Neural cell (in vitro differentiated cells): ENCODE measurements around the gene NRXN2. TPM values are rescaled to one million over a fixed set of nuclear protein-coding genes. Genes with fewer than 3 reads are reported as not detected.
"Not testable (repeated sequence)": the region's sequence is repeated elsewhere in the genome, so short reads cannot be mapped to it uniquely, and the experiment has no call there.

Source experiments
- H2AFZ ChIP-seq: fragments of 200-600, 300-800 bp; sonication (generic), shearing (Covaris generic); 2 replicates; pipeline ENCODE4 v1.6.0; 2014; ENCODE audit warnings: low read depth, mild to moderate bottlenecking, antibody characterized with exemption, low read length, moderate library complexity
- H3F3A ChIP-seq: fragments of 200-600 bp; shearing (Covaris generic); 2 replicates; pipeline ENCODE4 v1.6.1; 2016; ENCODE audit warnings: mild to moderate bottlenecking, moderate library complexity, mixed read lengths, antibody characterized with exemption, low read length; ENCODE audit not compliant: insufficient read depth, poor library complexity, severe bottlenecking
- H3K27ac ChIP-seq: fragments of 200-600, 300-800 bp; sonication (generic), shearing (Covaris generic); 2 replicates; pipeline ENCODE4 v1.5.1; 2014; ENCODE audit warnings: mild to moderate bottlenecking, low read length, moderate library complexity
- H3K27me3 ChIP-seq: fragments of 300-800, 200-600 bp; sonication (generic), shearing (Covaris generic); 2 replicates; pipeline ENCODE4 v1.6.0; 2014; ENCODE audit warnings: mild to moderate bottlenecking, low read depth, low read length, moderate library complexity; ENCODE audit not compliant: insufficient read depth
- H3K36me3 ChIP-seq: fragments of 300-800, 200-600 bp; sonication (generic), shearing (Covaris generic); 2 replicates; pipeline ENCODE4 v1.5.1; 2014; ENCODE audit warnings: mild to moderate bottlenecking, antibody characterized with exemption, low read length, moderate library complexity; ENCODE audit not compliant: insufficient read depth
- H3K4me2 ChIP-seq: fragments of 300-800, 200-600 bp; sonication (generic), shearing (Covaris generic); 2 replicates; pipeline ENCODE4 v1.6.0; 2014; ENCODE audit warnings: mild to moderate bottlenecking, low read length
- H3K4me3 ChIP-seq: fragments of 300-800, 200-600 bp; sonication (generic), shearing (Covaris generic); 2 replicates; pipeline ENCODE4 v1.5.1; 2014; ENCODE audit warnings: mild to moderate bottlenecking, low read length, moderate library complexity
- H3K79me2 ChIP-seq: fragments of 200-600 bp; shearing (Covaris generic); replicated peaks from 2 replicates; pipeline ENCODE4 v1.6.0; 2014; ENCODE audit warnings: mild to moderate bottlenecking, low read length, moderate library complexity; ENCODE audit not compliant: insufficient read depth
- H3K9ac ChIP-seq: fragments of 300-800, 200-600 bp; sonication (generic), shearing (Covaris generic); 2 replicates; pipeline ENCODE4 v1.6.1; 2016; ENCODE audit warnings: mild to moderate bottlenecking, low read length, mixed read lengths
- H3K9me2 ChIP-seq: fragments of 200-600 bp; shearing (Covaris generic); 2 replicates; pipeline ENCODE4 v1.6.1; 2016; ENCODE audit warnings: mild to moderate bottlenecking, low read length, mixed read lengths; ENCODE audit not compliant: insufficient read depth
- H3K9me3 ChIP-seq: fragments of 200-600, 300-800 bp; sonication (generic), shearing (Covaris generic); 2 replicates; pipeline ENCODE4 v1.6.1; 2016; ENCODE audit warnings: mild to moderate bottlenecking, mixed run types, low read length, moderate library complexity, mixed read lengths
- H4K20me1 ChIP-seq: fragments of 200-600 bp; shearing (Covaris generic); 2 replicates; pipeline ENCODE4 v1.6.1; 2016; ENCODE audit warnings: mild to moderate bottlenecking, mixed run types; ENCODE audit not compliant: insufficient read depth
- CTCF ChIP-seq: fragments of 450-650 bp; IDR thresholded peaks from 2 replicates; pipeline ENCODE4 v1.5.1; 2014; ENCODE audit warnings: antibody characterized with exemption, mild to moderate bottlenecking, moderate library complexity; ENCODE audit not compliant: poor library complexity, severe bottlenecking
- EP300 ChIP-seq: fragments of 450-650 bp; conservative IDR thresholded peaks from 2 replicates; pipeline ENCODE4 v1.6.1; 2014; ENCODE audit warnings: antibody characterized with exemption, mild to moderate bottlenecking, moderate library complexity; ENCODE audit not compliant: poor library complexity, severe bottlenecking
- EZH2 ChIP-seq: fragments of 200-600, 300-800 bp; shearing (Covaris generic), sonication (generic); IDR thresholded peaks from 2 replicates; pipeline ENCODE4 v1.6.1; 2014; ENCODE audit warnings: antibody characterized with exemption, low read length, borderline replicate concordance, mild to moderate bottlenecking; ENCODE audit not compliant: insufficient read depth, poor library complexity, severe bottlenecking
- MXI1 ChIP-seq: fragments of 450-650 bp; conservative IDR thresholded peaks from 2 replicates; pipeline ENCODE4 v1.6.1; 2014; ENCODE audit warnings: antibody characterized with exemption, mild to moderate bottlenecking; ENCODE audit not compliant: poor library complexity, severe bottlenecking
- POLR2AphosphoS5 ChIP-seq: IDR thresholded peaks from 2 replicates; pipeline ENCODE4 v1.6.1; 2012
- RAD21 ChIP-seq: fragments of 450-650 bp; conservative IDR thresholded peaks from 2 replicates; pipeline ENCODE4 v1.6.1; 2014; ENCODE audit warnings: antibody characterized with exemption, mild to moderate bottlenecking, moderate library complexity
- SMC3 ChIP-seq: fragments of 450-650 bp; conservative IDR thresholded peaks from 2 replicates; pipeline ENCODE4 v1.6.1; 2014; ENCODE audit warnings: antibody characterized with exemption, mild to moderate bottlenecking, moderate library complexity; ENCODE audit not compliant: poor library complexity
- TAF1 ChIP-seq: IDR thresholded peaks from 2 replicates; pipeline ENCODE4 v1.6.1; 2012; ENCODE audit warnings: low read depth
- polyA plus RNA-seq: library from polyadenylated mRNA; depleted of rRNA; stranded (reverse); fragments of >200 nt; gene quantifications from 2 replicates; pipeline ENCODE4 v1.2.3, GENCODE V29; 2014
- TF ChIP-seq, protein P1 (sequence below): IDR thresholded peaks from 2 replicates; pipeline ENCODE4 v1.6.1; 2012; ENCODE audit warnings: borderline replicate concordance

The NRXN2 gene
- polyA plus RNA-seq, 1 donor from 2014 or later, result 68.0 TPM

DNA sequence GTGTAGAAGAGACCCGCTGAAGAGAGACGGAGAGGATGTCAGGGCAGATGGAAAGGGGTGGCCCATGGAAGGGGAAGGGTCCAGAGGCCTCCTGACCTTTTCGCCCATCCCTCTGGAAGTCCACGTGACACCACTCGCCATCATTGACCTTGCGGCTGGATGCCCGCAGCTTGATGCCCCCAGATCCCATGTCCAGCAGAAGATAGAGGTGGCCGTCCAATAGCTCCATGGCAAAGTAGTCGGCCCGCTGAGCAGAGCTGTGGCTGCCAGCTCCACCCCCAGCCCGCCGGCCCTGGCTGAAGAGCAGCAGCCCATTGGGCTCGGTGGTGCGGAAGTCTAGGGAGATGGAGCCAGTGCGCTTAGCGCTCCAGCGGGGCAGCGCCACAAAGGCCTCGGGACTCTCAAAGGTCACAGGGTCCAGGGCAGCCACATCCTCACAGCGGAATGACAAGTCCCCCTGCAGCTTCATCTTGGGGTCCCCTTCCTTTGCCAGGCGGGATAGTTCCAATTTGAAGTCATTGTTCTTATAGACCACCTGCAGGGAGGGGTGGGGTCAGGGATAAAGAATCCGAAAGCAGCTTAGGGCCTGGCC lies 55.7 kb downstream of the NRXN2 start:
- TF ChIP-seq RAD21 (no peak), POLR2AphosphoS5 (no peak), EZH2 (no peak), TAF1 (no peak), SMC3 (no peak), MXI1 (no peak), CTCF (no peak), EP300 (no peak)
- TF ChIP-seq, protein P1, sequence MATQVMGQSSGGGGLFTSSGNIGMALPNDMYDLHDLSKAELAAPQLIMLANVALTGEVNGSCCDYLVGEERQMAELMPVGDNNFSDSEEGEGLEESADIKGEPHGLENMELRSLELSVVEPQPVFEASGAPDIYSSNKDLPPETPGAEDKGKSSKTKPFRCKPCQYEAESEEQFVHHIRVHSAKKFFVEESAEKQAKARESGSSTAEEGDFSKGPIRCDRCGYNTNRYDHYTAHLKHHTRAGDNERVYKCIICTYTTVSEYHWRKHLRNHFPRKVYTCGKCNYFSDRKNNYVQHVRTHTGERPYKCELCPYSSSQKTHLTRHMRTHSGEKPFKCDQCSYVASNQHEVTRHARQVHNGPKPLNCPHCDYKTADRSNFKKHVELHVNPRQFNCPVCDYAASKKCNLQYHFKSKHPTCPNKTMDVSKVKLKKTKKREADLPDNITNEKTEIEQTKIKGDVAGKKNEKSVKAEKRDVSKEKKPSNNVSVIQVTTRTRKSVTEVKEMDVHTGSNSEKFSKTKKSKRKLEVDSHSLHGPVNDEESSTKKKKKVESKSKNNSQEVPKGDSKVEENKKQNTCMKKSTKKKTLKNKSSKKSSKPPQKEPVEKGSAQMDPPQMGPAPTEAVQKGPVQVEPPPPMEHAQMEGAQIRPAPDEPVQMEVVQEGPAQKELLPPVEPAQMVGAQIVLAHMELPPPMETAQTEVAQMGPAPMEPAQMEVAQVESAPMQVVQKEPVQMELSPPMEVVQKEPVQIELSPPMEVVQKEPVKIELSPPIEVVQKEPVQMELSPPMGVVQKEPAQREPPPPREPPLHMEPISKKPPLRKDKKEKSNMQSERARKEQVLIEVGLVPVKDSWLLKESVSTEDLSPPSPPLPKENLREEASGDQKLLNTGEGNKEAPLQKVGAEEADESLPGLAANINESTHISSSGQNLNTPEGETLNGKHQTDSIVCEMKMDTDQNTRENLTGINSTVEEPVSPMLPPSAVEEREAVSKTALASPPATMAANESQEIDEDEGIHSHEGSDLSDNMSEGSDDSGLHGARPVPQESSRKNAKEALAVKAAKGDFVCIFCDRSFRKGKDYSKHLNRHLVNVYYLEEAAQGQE, result no peak
- Histone ChIP-seq H3K9me3 (no peaks in the 10 kb centered on the region), H3K36me3 (peaks cover 6% of the 10 kb centered on the region), H3K27ac (no peak overlapping the region), H3K4me2 (no peak overlapping the region), H2AFZ (no peak overlapping the region), H3K9ac (no peak overlapping the region), H3K79me2 (no peaks in the 10 kb centered on the region), H4K20me1 (no peaks in the 10 kb centered on the region), H3K27me3 (no peaks in the 10 kb centered on the region), H3F3A (no peaks in the 10 kb centered on the region), H3K4me3 (no peak overlapping the region), H3K9me2 (no peaks in the 10 kb centered on the region)

DNA sequence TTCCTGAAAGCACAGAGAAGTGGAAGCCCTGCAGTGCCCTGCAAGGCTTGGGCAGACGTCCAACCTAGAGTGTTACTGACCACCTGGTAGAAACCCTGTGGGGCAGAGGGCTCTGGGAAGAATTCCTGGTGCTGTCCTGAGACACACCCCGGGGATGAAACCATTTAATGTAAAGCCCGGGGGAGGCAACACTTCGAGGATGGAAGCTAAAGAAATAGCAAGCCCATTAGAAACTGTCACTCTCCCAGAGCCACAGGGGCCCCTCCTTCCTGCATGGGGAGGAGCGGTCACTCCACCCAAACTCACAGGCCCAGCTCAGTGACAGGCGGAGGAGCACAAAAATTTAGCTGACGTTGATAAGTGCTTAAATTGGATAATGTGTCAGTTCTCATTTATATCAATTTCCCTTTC lies 57.6 kb downstream of the NRXN2 start:
- no peak overlapping the region for H2AFZ ChIP-seq
- no peaks in the 10 kb centered on the region for H3K9me2 ChIP-seq
- no peaks in the 10 kb centered on the region for H3K27me3 ChIP-seq
- no peak overlapping the region for H3K9ac ChIP-seq
- no peak overlapping the region for H3K27ac ChIP-seq
- no peaks in the 10 kb centered on the region for H3K9me3 ChIP-seq
- H3K4me2 ChIP-seq, result no peak overlapping the region
- peaks cover 6% of the 10 kb centered on the region for H3K36me3 ChIP-seq
- no peaks in the 10 kb centered on the region for H3K79me2 ChIP-seq
- no peaks in the 10 kb centered on the region for H3F3A ChIP-seq
- H4K20me1 ChIP-seq, result no peaks in the 10 kb centered on the region
- no peak overlapping the region for H3K4me3 ChIP-seq
- TF ChIP-seq, protein P1, result no peak
- no peak for TF ChIP-seq POLR2AphosphoS5
- TF ChIP-seq TAF1, result no peak
- TF ChIP-seq EZH2, result no peak
- no peak for TF ChIP-seq SMC3
- no peak for TF ChIP-seq MXI1
- TF ChIP-seq CTCF, result no peak
- TF ChIP-seq EP300, result no peak
- TF ChIP-seq RAD21, result no peak

DNA sequence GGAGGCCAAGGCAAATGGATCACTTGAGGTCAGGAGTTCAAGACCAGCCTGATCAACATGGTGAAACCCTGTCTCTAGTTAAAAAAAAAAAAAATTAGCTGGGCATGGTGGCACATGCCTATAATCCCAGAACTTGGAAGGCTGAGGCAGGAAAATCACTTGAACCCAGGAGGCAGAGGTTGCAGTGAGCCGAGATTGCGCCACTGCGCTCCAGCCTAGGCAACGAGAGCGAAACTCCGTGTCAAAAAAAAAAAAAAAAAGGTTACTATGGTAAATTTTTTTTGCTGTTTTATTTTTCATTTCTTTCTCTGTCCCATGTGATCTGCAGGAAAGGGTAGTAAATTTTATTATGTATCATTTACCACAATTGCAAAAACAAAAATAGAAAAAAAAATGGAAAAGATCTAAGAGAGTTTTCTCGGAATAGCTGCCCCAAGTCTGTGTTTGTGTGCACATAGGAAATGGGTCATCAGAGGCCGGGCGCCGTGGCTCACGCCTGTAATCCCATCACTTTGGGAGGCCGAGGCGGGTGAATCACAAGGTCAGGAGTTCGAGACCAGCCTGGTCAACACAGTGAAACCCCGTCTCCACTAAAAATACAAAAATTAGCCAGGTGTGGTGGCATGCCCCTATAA lies 58.6 kb downstream of the NRXN2 start:
- H3F3A ChIP-seq, H3K79me2 ChIP-seq, H2AFZ ChIP-seq, H3K9me2 ChIP-seq, H3K27me3 ChIP-seq, H3K9ac ChIP-seq, H3K4me2 ChIP-seq, H3K9me3 ChIP-seq, H3K27ac ChIP-seq, H3K4me3 ChIP-seq, H4K20me1 ChIP-seq: not testable (repeated sequence)
- H3K36me3 ChIP-seq, result peaks cover 11% of the 10 kb centered on the region
